NCI-H446 (cell line): Measurements from ENCODE around the gene OTUD5.
A peak's percentile ranks its signal among the peaks of the same experiment; 100 is the strongest.

Experiments used
- DNase-seq, 2 experiments: peaks; one replicate each; lab custom pipeline; 2025; lab: John Stamatoyannopoulos, UW

Gene OTUD5

DNA sequence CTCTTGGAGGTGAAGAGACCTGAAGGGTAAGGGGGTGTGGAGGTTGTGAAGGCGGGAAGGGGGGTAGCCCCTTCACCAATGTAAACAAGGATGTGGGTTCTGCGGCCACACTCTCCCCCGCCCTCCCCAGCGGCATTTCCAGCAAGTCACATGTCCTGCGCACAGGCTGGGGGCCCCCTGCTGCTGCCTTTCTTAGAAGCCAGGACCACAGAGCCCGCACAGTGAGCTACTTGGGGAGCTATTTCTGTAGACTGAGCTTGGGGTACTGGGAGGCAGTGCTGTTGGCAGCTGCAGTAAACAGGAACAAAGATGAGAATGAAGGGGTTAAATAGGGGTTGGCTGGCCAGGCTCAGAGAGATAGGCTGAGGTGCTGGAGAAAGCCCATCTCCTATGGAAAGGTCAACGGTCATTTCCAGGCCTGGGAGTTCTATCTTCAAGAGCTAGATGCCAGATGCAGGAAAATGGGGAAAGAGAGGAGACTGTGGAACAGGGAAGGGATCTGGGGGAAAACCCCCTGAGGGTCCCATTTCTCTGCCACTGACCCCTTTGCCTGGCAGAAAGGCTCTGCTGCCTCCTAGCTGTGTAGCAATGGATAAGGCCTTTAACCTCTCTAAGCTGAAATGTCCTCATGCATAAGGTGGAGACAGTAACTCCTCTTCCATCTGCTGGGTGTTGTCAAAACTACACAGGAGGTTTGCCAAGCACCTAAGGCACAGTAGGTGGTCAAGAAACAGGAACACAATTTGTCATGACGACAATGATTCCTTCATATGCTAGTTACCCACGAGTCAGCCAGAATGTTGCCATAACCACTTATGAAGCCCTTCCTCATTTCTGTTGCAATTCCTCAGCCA is 20.1 kb downstream of the OTUD5 start:
- no peak for DNase-seq

DNA sequence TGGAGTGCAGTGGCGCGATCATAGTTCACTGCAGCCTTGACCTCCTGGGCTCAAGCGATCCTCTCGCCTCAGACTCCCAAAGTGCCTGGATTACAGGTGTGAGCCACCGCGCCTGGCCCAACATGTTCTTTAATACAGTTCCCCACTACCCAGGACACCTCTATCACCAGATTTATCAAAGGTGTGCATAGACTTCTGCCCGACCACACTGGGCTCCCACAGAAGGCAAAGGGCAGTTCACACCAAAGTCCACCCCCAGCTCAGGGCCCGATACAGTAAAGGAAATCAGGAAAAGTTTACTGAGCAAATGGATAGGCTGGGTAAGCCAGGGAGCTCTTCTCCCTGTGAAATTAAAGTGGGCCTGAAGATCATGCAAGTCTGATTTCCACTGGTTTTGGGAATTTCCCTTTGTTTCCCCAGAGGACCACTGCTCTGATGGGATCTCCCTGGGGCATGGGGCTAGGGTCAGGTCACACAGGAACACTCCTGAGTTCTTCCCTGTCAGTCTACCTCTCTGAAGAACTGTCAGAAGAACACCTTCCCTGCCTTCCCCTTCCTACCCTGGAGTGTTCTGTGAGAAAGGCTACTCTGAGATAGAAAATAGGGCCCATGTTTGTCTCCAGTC is 20.9 kb downstream of the OTUD5 start:
- DNase-seq = no peak

DNA sequence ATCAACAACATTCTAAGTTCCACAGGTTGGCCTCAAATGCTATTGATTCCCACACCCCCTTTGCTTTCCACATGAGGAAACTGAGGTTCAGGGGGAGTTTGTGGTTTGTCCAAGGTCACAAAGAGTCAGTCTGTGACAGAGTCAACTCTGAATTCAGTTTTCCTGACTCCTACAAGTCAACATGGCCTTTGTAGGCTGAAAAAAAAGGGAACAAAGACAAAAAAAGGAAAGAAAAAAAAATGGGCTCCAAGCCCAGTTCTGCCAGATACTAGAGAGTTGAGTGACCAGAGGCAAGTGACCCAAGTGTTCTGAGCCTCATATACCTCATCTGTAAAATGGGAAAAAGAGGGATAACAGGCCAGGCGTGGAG is 22.1 kb downstream of the OTUD5 start:
- no peak for DNase-seq

GRCh38 chrX:48934581-48935300 is 22.7 kb downstream of the OTUD5 start:
- DNase-seq = no peak

DNA sequence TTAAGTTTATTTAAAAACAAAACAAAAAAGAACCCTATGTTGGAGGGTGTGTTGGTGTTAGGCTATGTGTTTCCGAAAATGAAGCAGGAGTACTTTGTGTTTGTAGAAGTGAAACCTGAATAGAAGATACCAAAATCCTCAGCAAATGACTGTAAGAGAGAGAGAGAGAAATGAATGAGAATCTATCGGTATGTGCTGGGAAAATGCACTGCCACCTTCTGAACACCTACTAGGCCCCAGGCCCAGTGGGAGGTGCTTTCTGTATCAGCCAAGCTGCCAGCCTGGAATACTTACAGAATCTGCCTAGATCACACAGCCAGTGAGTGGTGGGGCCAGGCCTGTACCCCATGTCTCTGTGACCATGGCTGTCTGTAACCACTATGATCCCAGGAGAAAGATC is 23.6 kb downstream of the OTUD5 start:
- no peak for DNase-seq

- no peak for DNase-seq
Measured at GRCh38 chrX:48927736-48928382, 29.5 kb downstream of the OTUD5 start.

- DNase-seq = no peak
Measured at GRCh38 chrX:48927123-48927522, 30.3 kb downstream of the OTUD5 start.

DNA sequence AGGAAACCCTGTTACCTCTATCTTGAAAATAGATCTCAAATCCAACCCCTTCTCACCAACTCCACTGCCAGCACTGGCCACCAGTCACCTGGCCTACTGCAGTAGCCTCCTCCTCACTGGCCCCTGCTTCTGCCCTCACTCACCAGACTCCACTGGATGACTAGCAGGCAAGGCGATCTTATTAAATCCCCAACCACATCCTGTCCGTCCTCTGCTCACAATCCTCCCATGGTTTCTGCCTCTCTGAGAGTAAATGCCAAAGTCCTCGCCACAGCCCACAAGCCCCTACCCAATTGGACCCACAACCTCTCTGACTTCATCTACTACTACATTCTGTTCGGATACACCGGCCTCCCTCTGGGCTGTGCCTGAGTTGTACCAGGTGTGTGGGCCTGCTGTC is 33.1 kb downstream of the OTUD5 start:
- no peak for DNase-seq

DNA sequence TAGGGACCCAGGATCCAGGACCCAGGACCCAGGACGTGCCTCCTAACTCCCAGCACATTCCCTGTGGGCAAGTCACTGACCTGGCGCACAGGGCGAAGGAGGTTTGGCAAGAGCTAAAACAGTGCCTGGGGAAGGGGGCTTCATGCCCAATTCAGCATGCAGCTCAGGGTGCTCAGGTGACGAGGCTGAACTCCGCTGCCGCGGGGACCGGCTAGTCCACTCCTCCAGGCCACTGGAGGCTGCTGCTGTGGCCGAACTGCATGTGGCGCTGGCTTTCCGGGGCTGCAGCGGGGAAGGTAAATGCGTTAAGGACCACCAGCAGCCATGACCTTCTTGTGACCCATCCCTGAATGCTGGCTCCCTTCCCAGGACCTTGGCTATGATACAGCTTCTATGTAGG is 33.6 kb downstream of the OTUD5 start:
- DNase-seq = no peak

- DNase-seq = no peak
Measured at GRCh38 chrX:48920718-48921104, 36.7 kb downstream of the OTUD5 start.

- no peak for DNase-seq
Measured at GRCh38 chrX:48919947-48920717, 37.3 kb downstream of the OTUD5 start.

- no peak for DNase-seq
Measured at GRCh38 chrX:48919360-48919841, 38.0 kb downstream of the OTUD5 start.

GRCh38 chrX:48918643-48919340 is 38.6 kb downstream of the OTUD5 start, which contains the start of gene PIM2:
PIM2 (minus strand) TSS chrX:48919024; CDS start chrX:48918834, 190 bp downstream.
- peak; percentile 75 to 93 for DNase-seq

DNA sequence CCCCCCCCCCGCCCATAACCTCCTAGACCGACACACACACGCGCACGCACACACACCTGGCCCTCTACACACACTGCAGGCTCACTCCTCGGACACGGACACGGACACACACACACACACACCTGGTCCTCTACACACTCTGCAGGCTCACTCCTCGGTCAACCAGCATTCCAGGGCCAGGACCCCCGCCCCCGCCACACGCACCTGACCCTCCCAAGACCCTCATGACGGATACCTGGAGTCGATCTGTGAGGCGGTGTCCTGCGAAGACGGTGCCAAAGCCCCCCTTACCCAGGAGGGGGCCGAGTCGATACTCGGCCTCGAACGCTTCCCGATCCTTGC is 39.1 kb downstream of the OTUD5 start:
- DNase-seq = no peak

DNA sequence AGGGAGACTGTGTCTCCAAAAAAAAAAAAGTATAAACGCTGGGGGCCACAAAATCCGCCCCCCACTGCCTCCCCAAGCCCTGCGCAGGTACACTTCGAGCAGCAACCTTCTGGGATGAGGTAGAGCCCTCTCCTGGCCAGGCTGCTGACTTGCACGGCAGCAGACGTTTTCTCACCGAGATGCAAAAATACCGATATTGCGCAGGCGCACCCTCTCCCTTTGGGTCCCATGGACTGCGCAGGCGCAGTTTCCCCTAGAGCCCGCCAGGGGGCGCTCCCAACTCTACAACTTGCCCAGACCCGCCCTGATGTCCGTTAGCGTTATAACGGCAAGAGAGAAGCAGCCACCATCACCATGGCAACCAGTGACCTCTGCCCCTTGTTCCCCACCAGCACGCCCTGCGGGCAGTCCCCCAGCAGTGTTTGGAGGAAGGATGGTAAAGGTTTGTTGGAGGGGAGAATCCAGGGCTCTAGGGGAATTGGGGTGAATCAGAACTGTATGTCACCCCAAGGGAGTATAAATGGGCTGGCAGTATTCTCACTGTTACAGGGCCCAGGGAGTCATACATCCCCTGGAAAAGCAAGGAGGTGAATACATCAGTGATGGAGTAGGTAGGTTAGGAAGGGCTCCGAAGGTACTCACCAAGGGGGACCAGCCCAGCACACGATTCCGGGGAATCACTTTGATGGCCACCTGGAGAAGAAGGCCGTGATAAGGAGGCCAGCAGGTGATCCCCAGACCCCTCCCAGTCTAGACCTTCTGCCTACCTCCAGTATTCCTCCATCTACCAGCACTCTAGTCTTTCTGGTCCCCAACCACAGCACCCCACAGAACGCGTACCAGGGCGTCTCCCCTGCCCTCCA is 40.0 kb downstream of the OTUD5 start:
- DNase-seq = peak; percentile 67 to 89

DNA sequence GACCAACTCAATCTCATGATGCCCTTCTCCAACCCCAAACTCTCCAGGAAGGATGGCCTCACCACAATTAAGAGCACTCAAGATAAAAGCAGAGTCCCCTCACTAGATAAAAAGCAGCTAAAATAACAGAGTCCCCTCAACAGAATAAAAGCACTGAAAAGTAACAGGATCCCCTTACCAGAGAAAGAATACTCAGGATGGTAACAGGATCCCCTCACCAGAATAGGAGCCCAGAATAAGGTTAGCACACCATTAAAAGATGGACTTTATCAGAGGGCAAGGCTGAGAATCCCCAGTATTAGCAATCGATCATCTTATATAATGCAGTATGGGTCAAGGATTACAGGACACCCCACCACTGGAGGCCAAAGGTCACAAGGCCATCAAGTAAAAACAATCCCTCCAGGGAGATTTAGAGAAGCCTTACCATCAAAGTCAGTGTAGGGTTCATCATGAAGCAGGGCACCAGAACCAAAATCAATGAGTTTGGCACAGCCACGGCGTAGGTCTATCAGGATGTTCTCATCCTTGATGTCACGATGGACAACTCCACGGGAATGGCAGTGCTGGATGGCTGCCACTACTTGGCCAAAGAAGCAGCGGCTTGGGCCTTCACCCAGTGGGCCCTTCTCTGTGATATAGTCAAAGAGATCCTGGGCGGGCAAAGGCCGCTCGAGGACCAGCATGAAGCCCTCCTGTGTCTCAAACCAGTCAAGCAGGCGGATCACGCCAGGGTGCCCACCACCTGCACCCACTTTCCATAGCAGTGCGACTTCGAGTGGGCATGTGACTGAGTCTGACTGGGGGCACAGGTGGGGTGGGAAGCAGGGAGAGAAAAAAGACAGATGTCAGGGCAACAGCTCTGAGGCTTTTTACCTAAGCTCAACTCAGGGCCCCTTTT is 42.6 kb downstream of the OTUD5 start:
- no peak for DNase-seq

DNA sequence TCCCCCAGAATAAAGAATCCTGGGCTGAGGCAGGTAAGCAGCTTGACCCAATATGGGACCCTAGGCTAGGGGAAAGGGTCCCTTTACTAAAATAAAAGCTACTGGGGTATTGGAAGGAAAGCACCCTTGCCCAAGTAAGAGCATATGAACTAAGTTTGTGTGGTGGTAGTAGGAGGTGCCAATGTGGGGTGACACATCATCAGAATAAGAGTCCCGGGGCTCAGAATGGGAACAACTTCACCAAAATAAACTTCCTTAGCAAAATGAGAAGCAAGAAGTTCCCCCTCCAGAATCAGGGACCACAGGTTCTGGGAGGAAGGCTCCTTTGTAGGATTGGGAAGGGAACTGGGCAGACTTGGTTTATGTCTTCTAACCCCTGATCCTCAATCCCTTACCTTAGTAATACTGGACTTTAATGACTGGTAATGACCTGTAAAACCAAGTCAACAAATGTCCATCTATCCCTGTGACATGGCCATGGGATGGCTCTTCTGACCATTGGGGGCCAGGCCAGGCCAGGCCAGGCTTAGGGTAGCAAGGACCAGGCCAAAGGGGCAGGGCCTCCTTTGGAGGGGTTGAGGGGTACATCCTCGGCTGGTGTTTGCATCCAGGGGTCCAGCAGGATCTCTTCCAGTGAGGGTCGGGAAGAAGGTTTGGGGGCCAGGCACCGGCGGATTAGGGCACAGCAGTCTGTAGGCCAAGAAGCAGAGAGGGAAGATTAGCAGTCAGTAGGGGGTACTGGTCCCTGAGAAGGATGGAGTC is 43.6 kb downstream of the OTUD5 start:
- DNase-seq = no peak
